ENCODE measurements around the gene SEC14L1.
"Not testable (repeated sequence)": the region's sequence is repeated elsewhere in the genome, so short reads cannot be mapped to it uniquely, and the experiment has no call there.

The SEC14L1 gene

GRCh38 chr17:77246110-77247047, 105.6 kb downstream of the SEC14L1 start:
- no peak for DNase-seq

GRCh38 chr17:77247048-77247541, 106.3 kb downstream of the SEC14L1 start:
- peak; percentile 66 for DNase-seq

- DNase-seq, result no peak
These were observed 106.8 kb downstream of the SEC14L1 start for GRCh38 chr17:77247609-77248008.

GRCh38 chr17:77248216-77249114, 107.7 kb downstream of the SEC14L1 start:
- DNase-seq, result no peak

- DNase-seq, result no peak
These were observed 110.9 kb downstream of the SEC14L1 start for GRCh38 chr17:77251622-77252183.

- DNase-seq, result not testable (repeated sequence)
These were observed 111.5 kb downstream of the SEC14L1 start for GRCh38 chr17:77252306-77252705.

GRCh38 chr17:77253611-77254051, 112.9 kb downstream of the SEC14L1 start:
- DNase-seq, result no peak

- DNase-seq, result peak; percentile 49
These were observed 114.4 kb downstream of the SEC14L1 start for GRCh38 chr17:77254951-77255825.

GRCh38 chr17:77255970-77256369, 115.2 kb downstream of the SEC14L1 start:
- DNase-seq, result not testable (repeated sequence)

GRCh38 chr17:77256710-77257109, 115.9 kb downstream of the SEC14L1 start:
- peak; percentile 69 for DNase-seq

GRCh38 chr17:77257169-77257568, 116.4 kb downstream of the SEC14L1 start:
- DNase-seq, result no peak

- no peak for DNase-seq
These were observed 117.1 kb downstream of the SEC14L1 start for GRCh38 chr17:77257596-77258458.

GRCh38 chr17:77258638-77259037, 117.9 kb downstream of the SEC14L1 start:
- DNase-seq, result no peak

GRCh38 chr17:77264617-77265230, 124.0 kb downstream of the SEC14L1 start:
- peak; percentile 91 for DNase-seq

GRCh38 chr17:77266213-77266612, 125.4 kb downstream of the SEC14L1 start:
- no peak for DNase-seq
